Measurements from ENCODE around the gene MUC13. TPM values are rescaled to one million over a fixed set of nuclear protein-coding genes. Genes with fewer than 3 reads are reported as not detected.

The MUC13 gene
- total RNA-seq, 1 donor from 2014 or later: not detected

DNA sequence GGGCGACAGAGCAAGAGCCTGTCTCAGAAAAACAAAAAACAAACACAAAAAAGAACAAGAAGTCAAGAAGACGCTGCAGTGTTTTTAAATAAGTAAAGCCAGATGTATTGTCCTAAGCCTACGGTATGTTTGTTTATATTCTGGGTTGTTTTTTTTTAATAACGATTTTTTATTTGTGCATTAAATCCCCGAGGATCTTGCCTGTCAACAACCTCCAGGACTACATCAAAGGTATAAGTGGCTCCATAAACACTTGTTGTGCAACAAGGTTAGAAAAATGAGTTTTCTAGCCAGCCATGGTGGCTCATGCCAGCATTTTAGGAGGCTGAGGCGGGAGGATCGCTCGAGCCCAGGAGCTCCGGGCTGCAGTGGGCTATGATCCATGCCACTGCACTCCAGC is 73.5 kb downstream of the MUC13 start:
- no peaks in the 10 kb centered on the region for H3K27me3 ChIP-seq
- H3K4me1 Mint-ChIP-seq: peaks cover 13% of the 10 kb centered on the region
- no peak overlapping the region for H3K4me3 Mint-ChIP-seq
- H3K27me3 Mint-ChIP-seq (ENCODE audit: insufficient read depth, low read depth): no peaks in the 10 kb centered on the region
- no peak overlapping the region for H3K4me2 ChIP-seq
- H3K36me3 Mint-ChIP-seq: peaks cover 2% of the 10 kb centered on the region
- no peaks in the 10 kb centered on the region for H3K9me3 ChIP-seq (ENCODE audit: low read depth)
- H3K9me3 Mint-ChIP-seq: no peaks in the 10 kb centered on the region
- H3K27ac ChIP-seq: no peak overlapping the region
- H3K9ac ChIP-seq: no peak overlapping the region
- H3K36me3 ChIP-seq: no peaks in the 10 kb centered on the region
- TF ChIP-seq EZH2phosphoT487 (IDR thresholded peaks at IDR 0.05) (no peak), EZH2 (IDR thresholded peaks at IDR 0.05) (no peak)
- TF ChIP-seq, protein P1, sequence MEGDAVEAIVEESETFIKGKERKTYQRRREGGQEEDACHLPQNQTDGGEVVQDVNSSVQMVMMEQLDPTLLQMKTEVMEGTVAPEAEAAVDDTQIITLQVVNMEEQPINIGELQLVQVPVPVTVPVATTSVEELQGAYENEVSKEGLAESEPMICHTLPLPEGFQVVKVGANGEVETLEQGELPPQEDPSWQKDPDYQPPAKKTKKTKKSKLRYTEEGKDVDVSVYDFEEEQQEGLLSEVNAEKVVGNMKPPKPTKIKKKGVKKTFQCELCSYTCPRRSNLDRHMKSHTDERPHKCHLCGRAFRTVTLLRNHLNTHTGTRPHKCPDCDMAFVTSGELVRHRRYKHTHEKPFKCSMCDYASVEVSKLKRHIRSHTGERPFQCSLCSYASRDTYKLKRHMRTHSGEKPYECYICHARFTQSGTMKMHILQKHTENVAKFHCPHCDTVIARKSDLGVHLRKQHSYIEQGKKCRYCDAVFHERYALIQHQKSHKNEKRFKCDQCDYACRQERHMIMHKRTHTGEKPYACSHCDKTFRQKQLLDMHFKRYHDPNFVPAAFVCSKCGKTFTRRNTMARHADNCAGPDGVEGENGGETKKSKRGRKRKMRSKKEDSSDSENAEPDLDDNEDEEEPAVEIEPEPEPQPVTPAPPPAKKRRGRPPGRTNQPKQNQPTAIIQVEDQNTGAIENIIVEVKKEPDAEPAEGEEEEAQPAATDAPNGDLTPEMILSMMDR (IDR thresholded peaks at IDR 0.05): no peak
- H3K27ac Mint-ChIP-seq: no peak overlapping the region
- DNase-seq (ENCODE audit: low spot score): no peak
- no peaks in the 10 kb centered on the region for H3K79me2 ChIP-seq (ENCODE audit: low read depth)
- H2AFZ ChIP-seq (replicated peaks): no peak overlapping the region
- H3K4me3 ChIP-seq: no peak overlapping the region
- peaks cover 12% of the 10 kb centered on the region for H3K4me1 ChIP-seq
- peaks cover 15% of the 10 kb centered on the region for H4K20me1 ChIP-seq (ENCODE audit: low read depth)
- no peaks in the 10 kb centered on the region for H3F3A ChIP-seq (ENCODE audit: low read depth)

GRCh38 chr3:124860599-124860998 is 74.0 kb downstream of the MUC13 start:
- H4K20me1 ChIP-seq (ENCODE audit: low read depth): peaks cover 15% of the 10 kb centered on the region
- H3K4me2 ChIP-seq: no peak overlapping the region
- no peak overlapping the region for H3K27ac ChIP-seq
- no peaks in the 10 kb centered on the region for H3K9me3 Mint-ChIP-seq
- TF ChIP-seq EZH2 (IDR thresholded peaks at IDR 0.05) (no peak), EZH2phosphoT487 (IDR thresholded peaks at IDR 0.05) (no peak)
- TF ChIP-seq, protein P1 (IDR thresholded peaks at IDR 0.05): no peak
- no peak overlapping the region for H3K4me3 Mint-ChIP-seq
- peaks cover 12% of the 10 kb centered on the region for H3K4me1 ChIP-seq
- DNase-seq (ENCODE audit: low spot score): no peak
- no peak overlapping the region for H3K9ac ChIP-seq
- H3K79me2 ChIP-seq (ENCODE audit: low read depth): no peaks in the 10 kb centered on the region
- no peak overlapping the region for H3K27ac Mint-ChIP-seq
- H3K9me3 ChIP-seq (ENCODE audit: low read depth): no peaks in the 10 kb centered on the region
- no peaks in the 10 kb centered on the region for H3K27me3 Mint-ChIP-seq (ENCODE audit: insufficient read depth, low read depth)
- no peaks in the 10 kb centered on the region for H3K27me3 ChIP-seq
- peaks cover 2% of the 10 kb centered on the region for H3K36me3 Mint-ChIP-seq
- no peak overlapping the region for H2AFZ ChIP-seq (replicated peaks)
- peaks cover 13% of the 10 kb centered on the region for H3K4me1 Mint-ChIP-seq
- no peaks in the 10 kb centered on the region for H3K36me3 ChIP-seq
- no peak overlapping the region for H3K4me3 ChIP-seq
- no peaks in the 10 kb centered on the region for H3F3A ChIP-seq (ENCODE audit: low read depth)

GRCh38 chr3:124859025-124859424 is 75.5 kb downstream of the MUC13 start:
- TF ChIP-seq EZH2phosphoT487 (IDR thresholded peaks at IDR 0.05) (no peak), EZH2 (IDR thresholded peaks at IDR 0.05) (no peak)
- TF ChIP-seq, protein P1 (IDR thresholded peaks at IDR 0.05): no peak
- Histone ChIP-seq H3K4me2 (no peak overlapping the region), H3K27me3 (no peaks in the 10 kb centered on the region), H4K20me1 (ENCODE audit: low read depth) (peaks cover 15% of the 10 kb centered on the region), H3K27ac (no peak overlapping the region), H3K4me3 (no peak overlapping the region), H3K4me1 (peaks cover 12% of the 10 kb centered on the region), H3K9ac (no peak overlapping the region), H3K79me2 (ENCODE audit: low read depth) (no peaks in the 10 kb centered on the region), H3F3A (ENCODE audit: low read depth) (no peaks in the 10 kb centered on the region), H3K9me3 (ENCODE audit: low read depth) (no peaks in the 10 kb centered on the region), H2AFZ (replicated peaks) (no peak overlapping the region), H3K36me3 (no peaks in the 10 kb centered on the region)
- peaks cover 13% of the 10 kb centered on the region for H3K4me1 Mint-ChIP-seq
- H3K36me3 Mint-ChIP-seq: peaks cover 8% of the 10 kb centered on the region
- H3K9me3 Mint-ChIP-seq: no peaks in the 10 kb centered on the region
- H3K4me3 Mint-ChIP-seq: no peak overlapping the region
- no peaks in the 10 kb centered on the region for H3K27me3 Mint-ChIP-seq (ENCODE audit: insufficient read depth, low read depth)
- H3K27ac Mint-ChIP-seq: no peak overlapping the region
- DNase-seq (ENCODE audit: low spot score): no peak

All from neural progenitor cell (in vitro differentiated cells).